Left lung (tissue), 10 donors: ENCODE results near the gene RAB11FIP4. TPM values are rescaled to one million over a fixed set of nuclear protein-coding genes. Genes with fewer than 3 reads are reported as not detected.

Source experiments
- ATAC-seq: fragments of 200-7000 bp; cut with Tn5 transposase; one replicate; pipeline ENCODE4 v1.9.1; 2020; ENCODE audit warnings: moderate library complexity
- DNase-seq, 4 donors: peaks; one replicate each; pipeline ENCODE4 v3.0.0-alpha.2; 2013 to 2020
- H3K27ac ChIP-seq, 2 donors: fragments of 200-600 bp; sonication (generic) in 1 of 2; one replicate each; pipeline versions ENCODE4 v1.5.0 to v1.8.0; 2020 to 2021
- H3K27me3 ChIP-seq, 2 donors: fragments of 200-600 bp; sonication (generic) in 1 of 2; one replicate each; pipeline versions ENCODE4 v1.5.0 to v1.8.0; 2020 to 2021
- H3K36me3 ChIP-seq, 2 donors: fragments of 200-600 bp; sonication (generic) in 1 of 2; one replicate each; pipeline versions ENCODE4 v1.5.0 to v1.8.0; 2020 to 2021
- H3K4me1 ChIP-seq, 2 donors: fragments of 200-600 bp; one replicate each; pipeline ENCODE4 v1.8.0; 2021
- H3K4me3 ChIP-seq, 2 donors: fragments of 200-600 bp; sonication (generic) in 1 of 2; one replicate each; pipeline versions ENCODE4 v1.5.0 to v1.8.0; 2020 to 2021; ENCODE audit warnings: mild to moderate bottlenecking in 1 of 2
- H3K9me3 ChIP-seq, 2 donors: fragments of 200-600 bp; sonication (generic) in 1 of 2; one replicate each; pipeline versions ENCODE4 v1.5.0 to v1.8.0; 2020 to 2021
- CTCF ChIP-seq, 2 donors: fragments of 200-600 bp; sonication (generic) in 1 of 2; IDR thresholded peaks; one replicate each; pipeline versions ENCODE4 v1.5.0 to v1.8.0; 2021; ENCODE audit warnings: antibody characterized with exemption in 2 of 2
- intact Hi-C, 2 donors: fragments of 100-400 bp; cut with DNase I; formaldehyde crosslinking; loops; one replicate each; pipeline versions ENCODE4 v1.11.2 to v1.14.2; 2022
- polyA plus RNA-seq, 6 donors: library from polyadenylated mRNA; unstranded; fragments of 120-200 nt; gene quantifications; one replicate each; pipeline ENCODE4 v1.2.1, GENCODE V29; 2013; ENCODE audit not compliant: insufficient read length in 6 of 6
- total RNA-seq, 2 donors: library from RNA; stranded (reverse); fragmentation: NEBNext Ultra II Directional; extraction: Animal tissue kit (Norgen Biotek cat#: 25700); gene quantifications; one replicate each; pipeline ENCODE4 v1.2.1, GENCODE V29; 2021
- donor health status: DM: no; HTN: yes; CAD: no.
- donor health status: DM: no; HTN: no; CAD: no.

RAB11FIP4 gene
- total and polyA plus RNA-seq, 8 donors, result 7.2 to 19.9 (median 8.2) TPM

GRCh38 chr17:31428111-31428510 is 36.6 kb downstream of the RAB11FIP4 start:
- no peak for TF ChIP-seq CTCF (IDR thresholded peaks at IDR 0.05)
- intact Hi-C loops, result no loop called here
- H3K9me3 ChIP-seq, result no peaks in the 10 kb centered on the region

GRCh38 chr17:31428512-31428911 is 37.0 kb downstream of the RAB11FIP4 start:
- H3K27ac ChIP-seq, result no peak overlapping the region
- H3K4me3 ChIP-seq, result no peak overlapping the region
- ATAC-seq, result no peak
- H3K4me1 ChIP-seq, result no peaks in the 10 kb centered on the region
- H3K27me3 ChIP-seq, result peaks cover 0 to 71% of the 10 kb centered on the region in 2 donors
- H3K36me3 ChIP-seq, result no peaks in the 10 kb centered on the region
- DNase-seq, result no peak
- H3K9me3 ChIP-seq, result no peaks in the 10 kb centered on the region
- intact Hi-C loops, result no loop called here
- no peak for TF ChIP-seq CTCF (IDR thresholded peaks at IDR 0.05)

More at GRCh38 chr17:31428111-31428510, 36.6 kb downstream of the RAB11FIP4 start:
- no peaks in the 10 kb centered on the region for H3K36me3 ChIP-seq
- no peaks in the 10 kb centered on the region for H3K4me1 ChIP-seq
- H3K27me3 ChIP-seq, result peaks cover 0 to 67% of the 10 kb centered on the region in 2 donors
- ATAC-seq, result no peak
- H3K27ac ChIP-seq, result no peak overlapping the region
- H3K4me3 ChIP-seq, result no peak overlapping the region
- DNase-seq, result no peak

- H3K36me3 ChIP-seq, result no peaks in the 10 kb centered on the region
- intact Hi-C loops, result loop anchor here in 1 of 2 donors (10.0 kb wide), 1 partner anchor 424 kb away; the partner anchor contains the start of gene COPRS
- DNase-seq, result no peak
- H3K9me3 ChIP-seq, result no peaks in the 10 kb centered on the region
- ATAC-seq, result no peak
- TF ChIP-seq CTCF (IDR thresholded peaks at IDR 0.05), result no peak
- no peak overlapping the region for H3K4me3 ChIP-seq
- H3K4me1 ChIP-seq, result no peaks in the 10 kb centered on the region
- peaks cover 0 to 70% of the 10 kb centered on the region in 2 donors for H3K27me3 ChIP-seq
- H3K27ac ChIP-seq, result no peak overlapping the region
Observed at GRCh38 chr17:31431098-31431851, 39.8 kb downstream of the RAB11FIP4 start.

- TF ChIP-seq CTCF (IDR thresholded peaks at IDR 0.05), result no peak
- Histone ChIP-seq H3K36me3 (no peaks in the 10 kb centered on the region), H3K9me3 (no peaks in the 10 kb centered on the region), H3K4me1 (no peaks in the 10 kb centered on the region), H3K27ac (no peak overlapping the region), H3K27me3 (peaks cover 0 to 66% of the 10 kb centered on the region in 2 donors), H3K4me3 (no peak overlapping the region)
- DNase-seq (no peak), ATAC-seq (no peak)
- intact Hi-C loops, result loop anchor here in 1 of 2 donors (10.0 kb wide), 1 partner anchor 423 kb away; the partner anchor contains the start of gene COPRS
Observed at GRCh38 chr17:31431852-31432658, 40.6 kb downstream of the RAB11FIP4 start.
